AG04449 (cell line): ENCODE data around the gene PLEKHO2.

Experiments
- CTCF ChIA-PET: fragments of 350-600 bp; formaldehyde crosslinking; extraction: SDS; loops from one replicate; lab custom pipeline; 2021; ENCODE audit warnings: antibody characterized with exemption; lab: Yijun Ruan, JAX
- POLR2A ChIA-PET: fragments of 400-600, 350-600 bp; formaldehyde crosslinking; extraction: SDS; loops from one replicate; lab custom pipeline; 2020; ENCODE audit warnings: antibody characterized with exemption, inconsistent platforms; lab: Yijun Ruan, JAX
- DNase-seq: peaks from one replicate; pipeline ENCODE4 v3.0.0-alpha.2; 2010; ENCODE audit warnings: low read depth, low spot score
- H3K4me3 ChIP-seq: 2 replicates; pipeline ENCODE4 v1.5.1; 2011; ENCODE audit warnings: low read depth, mild to moderate bottlenecking, control low read depth, low read length
- CTCF ChIP-seq: IDR thresholded peaks from one replicate; pipeline ENCODE4 v1.5.1; 2011; ENCODE audit warnings: mild to moderate bottlenecking, moderate library complexity, low read length, control low read depth, inconsistent platforms; ENCODE audit not compliant: insufficient read depth; ENCODE audit errors: missing control alignments

PLEKHO2 gene

GRCh38 chr15:64861331-64861730, 19.6 kb downstream of the PLEKHO2 start:
- ChIA-PET POLR2A (no interaction called here), CTCF (interaction anchor here (0.9 kb wide), 1 partner anchor 10 kb away, joined by 3 read pairs; no protein-coding TSS in a partner anchor)
- DNase-seq: no peak
- H3K4me3 ChIP-seq: no peak overlapping the region
- TF ChIP-seq CTCF: no peak

GRCh38 chr15:64861960-64862359, 20.2 kb downstream of the PLEKHO2 start:
- no peak for DNase-seq
- H3K4me3 ChIP-seq: no peak overlapping the region
- TF ChIP-seq CTCF: no peak
- POLR2A ChIA-PET: no interaction called here
- CTCF ChIA-PET: interaction anchor here (0.9 to 1.2 kb wide), 2 partner anchors 11 kb away, joined by 3 read pairs; no protein-coding TSS in a partner anchor

- ChIA-PET POLR2A (no interaction called here), CTCF (interaction anchor here (1.2 kb wide), 1 partner anchor 11 kb away, joined by 3 read pairs; no protein-coding TSS in a partner anchor)
- DNase-seq: no peak
- no peak for TF ChIP-seq CTCF
- H3K4me3 ChIP-seq: no peak overlapping the region
These were observed 20.7 kb downstream of the PLEKHO2 start for GRCh38 chr15:64862408-64862807.

GRCh38 chr15:64864068-64864467, 22.4 kb downstream of the PLEKHO2 start:
- DNase-seq: no peak
- TF ChIP-seq CTCF: no peak
- H3K4me3 ChIP-seq: no peak overlapping the region
- ChIA-PET POLR2A (interaction anchor here (1.5 to 3.1 kb wide), 2 partner anchors 9 to 13 kb away, joined by 4 to 11 read pairs; no protein-coding TSS in a partner anchor), CTCF (interaction anchor here (0.7 to 1.2 kb wide), 4 partner anchors 10 to 41 kb away, joined by 3 read pairs; no protein-coding TSS in a partner anchor)

- H3K4me3 ChIP-seq: no peak overlapping the region
- no peak for DNase-seq
- CTCF ChIA-PET: interaction anchor here (1.0 to 1.7 kb wide), 4 partner anchors 9 to 55 kb away, joined by 3 to 7 read pairs (median 4); no protein-coding TSS in a partner anchor
- POLR2A ChIA-PET: interaction anchor here (0.5 to 3.1 kb wide), 8 partner anchors 8 to 164 kb away, joined by 3 to 11 read pairs (median 4); partner anchors contain the start of gene PLEKHO2
- no peak for TF ChIP-seq CTCF
These were observed 23.6 kb downstream of the PLEKHO2 start for GRCh38 chr15:64865126-64865997.
